H9 (cell line): ENCODE measurements around the gene CASP5. TPM values are rescaled to one million over a fixed set of nuclear protein-coding genes. Genes with fewer than 3 reads are reported as not detected.

ENCODE experiments used
- DNase-seq: peaks from one replicate; pipeline ENCODE4 v3.0.0-alpha.2; 2017
- H2AFZ ChIP-seq: one replicate; pipeline ENCODE4 v1.6.1; 2013; ENCODE audit warnings: mild to moderate bottlenecking, low read length, control low read depth, moderate library complexity
- H2AK5ac ChIP-seq: 2 replicates; pipeline ENCODE4 v1.6.1; 2013; ENCODE audit warnings: low read length, control low read depth, mixed read lengths; ENCODE audit not compliant: insufficient read length
- H2BK120ac ChIP-seq: one replicate; pipeline ENCODE4 v1.6.1; 2013; ENCODE audit warnings: low read depth, mild to moderate bottlenecking, low read length, control low read depth, inconsistent platforms; ENCODE audit not compliant: poor library complexity, severe bottlenecking
- H2BK12ac ChIP-seq: 2 replicates; pipeline ENCODE4 v1.6.1; 2013; ENCODE audit warnings: low read length, control low read depth, mixed read lengths, low read depth; ENCODE audit not compliant: insufficient read length
- H2BK15ac ChIP-seq: 2 replicates; pipeline ENCODE4 v1.6.1; 2013; ENCODE audit warnings: low read depth, low read length, control low read depth
- H2BK20ac ChIP-seq: one replicate; pipeline ENCODE4 v1.6.1; 2013; ENCODE audit warnings: low read depth, mild to moderate bottlenecking, low read length, control low read depth, inconsistent platforms; ENCODE audit not compliant: poor library complexity, severe bottlenecking
- H2BK5ac ChIP-seq: 2 replicates; pipeline ENCODE4 v1.6.1; 2013; ENCODE audit warnings: low read length, control low read depth, mixed read lengths; ENCODE audit not compliant: insufficient read length
- H3K14ac ChIP-seq: 2 replicates; pipeline ENCODE4 v1.6.1; 2013; ENCODE audit warnings: low read length, control low read depth; ENCODE audit not compliant: insufficient read depth
- H3K18ac ChIP-seq: 2 replicates; pipeline ENCODE4 v1.6.1; 2013; ENCODE audit warnings: low read depth, mild to moderate bottlenecking, mixed read lengths, low read length, control low read depth; ENCODE audit not compliant: insufficient read length
- H3K23ac ChIP-seq: 2 replicates; pipeline ENCODE4 v1.6.1; 2013; ENCODE audit warnings: low read length, control low read depth, mixed read lengths, low read depth; ENCODE audit not compliant: insufficient read length
- H3K23me2 ChIP-seq: 2 replicates; pipeline ENCODE4 v1.6.1; 2013; ENCODE audit warnings: low read depth, mild to moderate bottlenecking, mixed read lengths, low read length, control low read depth; ENCODE audit not compliant: insufficient read length, poor library complexity, severe bottlenecking
- H3K27ac ChIP-seq: 2 replicates; pipeline ENCODE4 v1.5.1; 2013; ENCODE audit warnings: low read length, control low read depth, mixed read lengths, low read depth; ENCODE audit not compliant: insufficient read length
- H3K27me3 ChIP-seq: 2 replicates; pipeline ENCODE4 v1.6.1; 2013; ENCODE audit warnings: low read length, control low read depth, inconsistent platforms; ENCODE audit not compliant: insufficient read depth
- H3K4ac ChIP-seq: 2 replicates; pipeline ENCODE4 v1.6.1; 2013; ENCODE audit warnings: low read depth, mild to moderate bottlenecking, control low read depth, inconsistent platforms, low read length, moderate library complexity
- H3K4me1 ChIP-seq: 2 replicates; pipeline ENCODE4 v1.6.1; 2013; ENCODE audit warnings: low read length, control low read depth, inconsistent platforms; ENCODE audit not compliant: insufficient read depth
- H3K4me2 ChIP-seq: 2 replicates; pipeline ENCODE4 v1.6.1; 2013; ENCODE audit warnings: low read length, control low read depth, mixed read lengths; ENCODE audit not compliant: insufficient read length, insufficient read depth
- H3K56ac ChIP-seq: 2 replicates; pipeline ENCODE4 v1.6.1; 2013; ENCODE audit warnings: low read depth, mild to moderate bottlenecking, mixed read lengths, low read length, control low read depth; ENCODE audit not compliant: insufficient read length
- H3K79me1 ChIP-seq: 2 replicates; pipeline ENCODE4 v1.6.1; 2013; ENCODE audit warnings: low read depth, mild to moderate bottlenecking, moderate library complexity, low read length, control low read depth, inconsistent platforms; ENCODE audit not compliant: insufficient read depth, poor library complexity, severe bottlenecking
- H3K79me2 ChIP-seq: 2 replicates; pipeline ENCODE4 v1.6.1; 2013; ENCODE audit warnings: low read length, control low read depth, inconsistent platforms; ENCODE audit not compliant: insufficient read depth
- H3K9ac ChIP-seq: 2 replicates; pipeline ENCODE4 v1.6.1; 2013; ENCODE audit warnings: low read length, control low read depth, mixed read lengths; ENCODE audit not compliant: insufficient read length; ENCODE audit errors: extremely low read depth
- H3K9me3 ChIP-seq: one replicate; pipeline ENCODE4 v1.6.1; 2013; ENCODE audit warnings: low read depth, low read length, inconsistent platforms; ENCODE audit not compliant: control insufficient read depth
- H3T11ph ChIP-seq: one replicate; pipeline ENCODE4 v1.6.1; 2013; ENCODE audit warnings: mild to moderate bottlenecking, low read length, control low read depth, inconsistent platforms
- H4K20me1 ChIP-seq: one replicate; pipeline ENCODE4 v1.6.1; 2013; ENCODE audit not compliant: control insufficient read depth, insufficient read length, insufficient read depth
- H4K5ac ChIP-seq: 2 replicates; pipeline ENCODE4 v1.6.1; 2013; ENCODE audit warnings: low read depth, mild to moderate bottlenecking, mixed read lengths, low read length, control low read depth; ENCODE audit not compliant: insufficient read length
- H4K8ac ChIP-seq: replicated peaks from 2 replicates; pipeline ENCODE4 v1.6.1; 2013; ENCODE audit warnings: low read length, control low read depth, mixed read lengths, low read depth; ENCODE audit not compliant: insufficient read length
- H4K91ac ChIP-seq: 2 replicates; pipeline ENCODE4 v1.6.1; 2013; ENCODE audit warnings: low read depth, mild to moderate bottlenecking, moderate library complexity, mixed read lengths, low read length, control low read depth; ENCODE audit not compliant: insufficient read length
- H3K27ac Mint-ChIP-seq, 3 experiments: 2 replicates in 2 of 3; 3 replicates in 1 of 3; pipeline ENCODE4 v1.8.0; 2020 to 2021; ENCODE audit warnings: mixed read lengths in 3 of 3, mild to moderate bottlenecking in 1 of 3, moderate library complexity in 1 of 3
- H3K27me3 Mint-ChIP-seq: 2 replicates; pipeline ENCODE4 v1.8.0; 2021; ENCODE audit warnings: low read depth, mild to moderate bottlenecking, moderate library complexity, mixed read lengths
- H3K36me3 Mint-ChIP-seq, 3 experiments: 2 replicates in 2 of 3; 3 replicates in 1 of 3; pipeline ENCODE4 v1.8.0; 2020 to 2021; ENCODE audit warnings: low read depth in 3 of 3, mixed read lengths in 3 of 3; ENCODE audit not compliant: insufficient read depth in 1 of 3
- H3K4me1 Mint-ChIP-seq, 2 experiments: 2 replicates each; pipeline ENCODE4 v1.8.0; 2020; ENCODE audit warnings: mixed read lengths in 2 of 2
- H3K4me3 Mint-ChIP-seq, 2 experiments: 2 replicates in 1 of 2; 3 replicates in 1 of 2; pipeline ENCODE4 v1.8.0; 2020 to 2021; ENCODE audit warnings: mild to moderate bottlenecking in 2 of 2, mixed read lengths in 2 of 2, moderate library complexity in 1 of 2
- H3K9me3 Mint-ChIP-seq, 2 experiments: 2 replicates in 1 of 2; 3 replicates in 1 of 2; pipeline ENCODE4 v1.8.0; 2020; ENCODE audit warnings: mild to moderate bottlenecking in 2 of 2, mixed read lengths in 2 of 2, moderate library complexity in 1 of 2
- CTCF ChIP-seq: fragments of 200-600 bp; sonication (generic); conservative IDR thresholded peaks from 3 replicates; pipeline ENCODE4 v1.8.0; 2021; ENCODE audit warnings: antibody characterized with exemption, mild to moderate bottlenecking
- WGBS: extraction: QIAGEN DNeasy Blood & Tissue Kit; methylation state at CpG from one replicate; pipeline ENCODE4 v1.1.7; 2013; ENCODE audit warnings: missing lambda C conversion rate, low lambda C conversion rate, mixed read lengths; ENCODE audit not compliant: insufficient read length; ENCODE audit errors: extremely low coverage; 5-methylcytosine and 5-hydroxymethylcytosine counted together
- total RNA-seq: library from RNA; stranded (reverse); gene quantifications from 2 replicates; pipeline ENCODE4 v1.2.1, GENCODE V29; 2021

Gene CASP5
- total RNA-seq, 1 experiment from 2014 or later: not detected

DNA sequence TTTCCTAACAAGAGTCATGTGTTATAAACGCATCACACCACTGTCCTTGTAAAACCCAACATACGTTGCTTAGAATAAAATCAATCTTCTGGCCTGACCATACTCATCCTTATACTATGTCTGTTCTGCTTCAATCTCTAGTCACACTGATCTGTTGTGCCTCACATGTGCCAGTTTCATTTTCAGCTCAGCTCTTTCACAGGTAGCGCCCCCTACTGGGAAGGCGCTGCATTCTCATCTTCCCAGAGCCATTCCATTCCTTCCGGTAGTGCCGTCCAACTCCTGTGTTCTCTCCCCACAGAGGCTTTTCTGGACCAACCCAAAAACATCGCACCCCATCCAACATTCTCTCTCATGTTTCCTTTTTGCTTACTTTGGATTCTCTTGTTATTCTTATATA lies 22.2 kb downstream of the CASP5 start:
- Histone ChIP-seq H3K79me1 (no peaks in the 10 kb centered on the region), H3K14ac (no peak overlapping the region), H3K27ac (no peak overlapping the region), H4K5ac (no peak overlapping the region), H2BK120ac (no peak overlapping the region), H4K20me1 (no peaks in the 10 kb centered on the region), H2BK20ac (no peak overlapping the region), H3K9me3 (no peaks in the 10 kb centered on the region), H3K27me3 (no peaks in the 10 kb centered on the region), H2BK12ac (no peak overlapping the region), H2AK5ac (no peak overlapping the region), H3K18ac (no peak overlapping the region), H3K4me2 (no peak overlapping the region), H3K23ac (no peak overlapping the region), H2BK5ac (no peak overlapping the region), H3K4ac (no peak overlapping the region), H3K23me2 (no peaks in the 10 kb centered on the region), H3K79me2 (no peaks in the 10 kb centered on the region), H3T11ph (no peak overlapping the region), H2AFZ (no peak overlapping the region), H3K4me1 (0 out of 2 replicates have a peak, but pooled peaks cover 2% of the 10 kb centered on the region), H4K91ac (no peak overlapping the region), H3K9ac (no peak overlapping the region), H2BK15ac (no peak overlapping the region), H3K56ac (no peak overlapping the region), H4K8ac (no peak overlapping the region)
- Mint-ChIP-seq H3K4me1 (0 out of 4 replicates have a peak, but pooled peaks cover 0 to 3% of the 10 kb centered on the region in 2 experiments), H3K9me3 (no peaks in the 10 kb centered on the region; a peak in 2 of 5 replicates), H3K36me3 (peaks cover 0 to 2% (median 0%) of the 10 kb centered on the region in 3 experiments; a peak in 3 of 7 replicates), H3K27ac (no peak overlapping the region), H3K27me3 (no peaks in the 10 kb centered on the region), H3K4me3 (no peak overlapping the region)
- WGBS: no CpG with 5 or more reads among the region's 7 CpGs
- peak; percentile 90 for TF ChIP-seq CTCF
- peak; percentile 66 for DNase-seq
